ENCODE measurements around the gene HOXC13.

Gene HOXC13

GRCh38 chr12:53932915-53933314 lies 5.7 kb upstream of the HOXC13 start:
- peaks cover 98% of the 10 kb centered on the region for H3K27me3 Mint-ChIP-seq

GRCh38 chr12:53935383-53936341 lies 3.0 kb upstream of the HOXC13 start:
- Mint-ChIP-seq H3K27me3 (peaks cover 98% of the 10 kb centered on the region), H3K4me3 (peak overlapping the region; percentile 56 to 76), H3K27ac (peak overlapping the region in 1 of 2 donors; percentile 44), H3K9me3 (no peaks in the 10 kb centered on the region), H3K4me1 (peaks cover 30% of the 10 kb centered on the region)
- ATAC-seq (no peak), DNase-seq (no peak)

More at GRCh38 chr12:53932915-53933314, 5.7 kb upstream of the HOXC13 start:
- no peak overlapping the region for H3K27ac Mint-ChIP-seq
- ATAC-seq, result no peak
- peaks cover 21% of the 10 kb centered on the region for H3K4me1 Mint-ChIP-seq
- no peak overlapping the region for H3K4me3 Mint-ChIP-seq
- DNase-seq, result no peak
- no peaks in the 10 kb centered on the region for H3K9me3 Mint-ChIP-seq

- peaks cover 100% of the 10 kb centered on the region for H3K27me3 Mint-ChIP-seq
- H3K27ac Mint-ChIP-seq, result no peak overlapping the region
- H3K9me3 Mint-ChIP-seq, result no peaks in the 10 kb centered on the region
- ATAC-seq (no peak), DNase-seq (no peak)
- H3K4me3 Mint-ChIP-seq, result no peak overlapping the region
- H3K4me1 Mint-ChIP-seq, result peaks cover 30% of the 10 kb centered on the region
Observed at GRCh38 chr12:53937099-53937498, 1.5 kb upstream of the HOXC13 start.

- peaks cover 100% of the 10 kb centered on the region for H3K27me3 Mint-ChIP-seq
- H3K9me3 Mint-ChIP-seq, result no peaks in the 10 kb centered on the region
- peaks cover 30% of the 10 kb centered on the region for H3K4me1 Mint-ChIP-seq
- H3K27ac Mint-ChIP-seq, result no peak overlapping the region
- peak overlapping the region in 1 of 2 donors; percentile 68 for H3K4me3 Mint-ChIP-seq
- DNase-seq, result no peak
- ATAC-seq, result no peak
Observed at GRCh38 chr12:53937596-53938325, 870 bp upstream of the HOXC13 start.

GRCh38 chr12:53939141-53940108 lies 794 bp downstream of the HOXC13 start:
- peaks cover 30% of the 10 kb centered on the region for H3K4me1 Mint-ChIP-seq
- peak overlapping the region in 1 of 2 donors; percentile 74 for H3K27ac Mint-ChIP-seq
- DNase-seq (no peak), ATAC-seq (no peak)
- no peaks in the 10 kb centered on the region for H3K9me3 Mint-ChIP-seq
- peaks cover 100% of the 10 kb centered on the region for H3K27me3 Mint-ChIP-seq
- peak overlapping the region in 1 of 2 donors; percentile 18 for H3K4me3 Mint-ChIP-seq

GRCh38 chr12:53940443-53941014 lies 1.9 kb downstream of the HOXC13 start:
- no peaks in the 10 kb centered on the region for H3K9me3 Mint-ChIP-seq
- DNase-seq (no peak), ATAC-seq (no peak)
- H3K4me3 Mint-ChIP-seq, result no peak overlapping the region
- no peak overlapping the region for H3K27ac Mint-ChIP-seq
- H3K27me3 Mint-ChIP-seq, result peaks cover 100% of the 10 kb centered on the region
- H3K4me1 Mint-ChIP-seq, result peaks cover 32% of the 10 kb centered on the region

- Mint-ChIP-seq H3K9me3 (no peaks in the 10 kb centered on the region), H3K4me3 (no peak overlapping the region), H3K27me3 (peaks cover 100% of the 10 kb centered on the region), H3K27ac (no peak overlapping the region), H3K4me1 (peaks cover 25% of the 10 kb centered on the region)
- ATAC-seq (no peak), DNase-seq (no peak)
Observed at GRCh38 chr12:53941187-53941586, 2.6 kb downstream of the HOXC13 start.

- Mint-ChIP-seq H3K4me3 (no peak overlapping the region), H3K9me3 (no peaks in the 10 kb centered on the region)
Observed at GRCh38 chr12:53941750-53942149, 3.1 kb downstream of the HOXC13 start.

GRCh38 chr12:53942467-53942997 lies 3.9 kb downstream of the HOXC13 start:
- ATAC-seq (no peak), DNase-seq (no peak)
- no peak overlapping the region for H3K27ac Mint-ChIP-seq
- peaks cover 24% of the 10 kb centered on the region for H3K4me1 Mint-ChIP-seq
- H3K9me3 Mint-ChIP-seq, result no peaks in the 10 kb centered on the region
- H3K4me3 Mint-ChIP-seq, result no peak overlapping the region
- peaks cover 100% of the 10 kb centered on the region for H3K27me3 Mint-ChIP-seq

More at GRCh38 chr12:53941750-53942149, 3.1 kb downstream of the HOXC13 start:
- Mint-ChIP-seq H3K27me3 (peaks cover 100% of the 10 kb centered on the region), H3K27ac (no peak overlapping the region), H3K4me1 (peaks cover 24% of the 10 kb centered on the region)
- DNase-seq (no peak), ATAC-seq (no peak)

GRCh38 chr12:53944209-53944608 lies 5.6 kb downstream of the HOXC13 start:
- DNase-seq, result no peak
- H3K9me3 Mint-ChIP-seq, result no peaks in the 10 kb centered on the region
- peaks cover 14% of the 10 kb centered on the region for H3K4me1 Mint-ChIP-seq
- no peak overlapping the region for H3K4me3 Mint-ChIP-seq
- no peak overlapping the region for H3K27ac Mint-ChIP-seq
- peaks cover 100% of the 10 kb centered on the region for H3K27me3 Mint-ChIP-seq
- ATAC-seq, result no peak

GRCh38 chr12:53944907-53945847 lies 6.5 kb downstream of the HOXC13 start:
- Mint-ChIP-seq H3K9me3 (no peaks in the 10 kb centered on the region), H3K27ac (peak overlapping the region in 1 of 2 donors; percentile 78), H3K4me3 (peak overlapping the region in 1 of 2 donors; percentile 33), H3K27me3 (peaks cover 100% of the 10 kb centered on the region), H3K4me1 (peaks cover 8% of the 10 kb centered on the region)
- ATAC-seq (no peak), DNase-seq (no peak)

- Mint-ChIP-seq H3K4me1 (peaks cover 26% of the 10 kb centered on the region), H3K4me3 (no peak overlapping the region), H3K27ac (no peak overlapping the region), H3K27me3 (peaks cover 100% of the 10 kb centered on the region), H3K9me3 (no peaks in the 10 kb centered on the region)
- DNase-seq, result no peak
- no peak for ATAC-seq
Observed at GRCh38 chr12:53947743-53948142, 9.1 kb downstream of the HOXC13 start.

GRCh38 chr12:53948650-53949593 lies 10.3 kb downstream of the HOXC13 start:
- Mint-ChIP-seq H3K9me3 (no peaks in the 10 kb centered on the region), H3K4me1 (peaks cover 38% of the 10 kb centered on the region), H3K4me3 (no peak overlapping the region), H3K27me3 (peaks cover 100% of the 10 kb centered on the region), H3K27ac (peak overlapping the region in 1 of 2 donors; percentile 56)
- no peak for ATAC-seq
- DNase-seq, result no peak
